HG02981 (cell line): ENCODE results near the gene MBD3.
A peak's percentile ranks its signal among the peaks of the same experiment; 100 is the strongest.

Experiments
- ATAC-seq: cut with Tn5 transposase; IDR thresholded peaks from one replicate; pipeline ENCODE4 v1.9.1; 2021; ENCODE audit warnings: mild to moderate bottlenecking, moderate library complexity; ENCODE audit not compliant: unreplicated experiment

MBD3 gene

GRCh38 chr19:1601613-1602064 is 9.0 kb upstream of the MBD3 start:
- ATAC-seq, result no peak

GRCh38 chr19:1599460-1599846 is 6.8 kb upstream of the MBD3 start:
- ATAC-seq, result no peak

GRCh38 chr19:1598777-1599459 is 6.3 kb upstream of the MBD3 start:
- no peak for ATAC-seq

- ATAC-seq, result no peak
Observed at GRCh38 chr19:1593501-1593772, 772 bp upstream of the MBD3 start.

- ATAC-seq, result peak; percentile 63
Observed at GRCh38 chr19:1592024-1592754, 476 bp downstream of the MBD3 start.

GRCh38 chr19:1591421-1592023 is 1.1 kb downstream of the MBD3 start:
- no peak for ATAC-seq

GRCh38 chr19:1590641-1591397 is 1.8 kb downstream of the MBD3 start:
- no peak for ATAC-seq

DNA sequence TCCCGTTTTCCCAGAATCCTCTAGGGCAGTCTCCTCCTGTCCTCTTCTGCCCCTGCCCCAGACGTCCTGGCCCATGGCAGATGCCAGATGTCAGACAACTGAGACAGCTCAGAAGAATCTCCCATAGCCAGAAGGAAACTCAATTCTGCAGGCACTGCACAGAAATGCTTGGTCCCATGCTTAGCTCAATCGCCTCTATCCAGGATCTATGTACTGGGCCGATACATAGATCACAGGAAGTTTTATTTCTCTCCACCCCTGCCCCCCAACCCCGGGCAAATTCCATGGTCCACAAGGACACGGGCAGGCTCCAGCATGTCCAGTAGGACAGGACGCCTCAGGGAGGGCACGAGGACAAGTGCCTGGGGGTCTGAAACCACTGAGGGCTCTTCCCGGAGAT is 4.8 kb downstream of the MBD3 start:
- ATAC-seq, result no peak

GRCh38 chr19:1585243-1585580 is 7.5 kb downstream of the MBD3 start:
- ATAC-seq, result no peak

DNA sequence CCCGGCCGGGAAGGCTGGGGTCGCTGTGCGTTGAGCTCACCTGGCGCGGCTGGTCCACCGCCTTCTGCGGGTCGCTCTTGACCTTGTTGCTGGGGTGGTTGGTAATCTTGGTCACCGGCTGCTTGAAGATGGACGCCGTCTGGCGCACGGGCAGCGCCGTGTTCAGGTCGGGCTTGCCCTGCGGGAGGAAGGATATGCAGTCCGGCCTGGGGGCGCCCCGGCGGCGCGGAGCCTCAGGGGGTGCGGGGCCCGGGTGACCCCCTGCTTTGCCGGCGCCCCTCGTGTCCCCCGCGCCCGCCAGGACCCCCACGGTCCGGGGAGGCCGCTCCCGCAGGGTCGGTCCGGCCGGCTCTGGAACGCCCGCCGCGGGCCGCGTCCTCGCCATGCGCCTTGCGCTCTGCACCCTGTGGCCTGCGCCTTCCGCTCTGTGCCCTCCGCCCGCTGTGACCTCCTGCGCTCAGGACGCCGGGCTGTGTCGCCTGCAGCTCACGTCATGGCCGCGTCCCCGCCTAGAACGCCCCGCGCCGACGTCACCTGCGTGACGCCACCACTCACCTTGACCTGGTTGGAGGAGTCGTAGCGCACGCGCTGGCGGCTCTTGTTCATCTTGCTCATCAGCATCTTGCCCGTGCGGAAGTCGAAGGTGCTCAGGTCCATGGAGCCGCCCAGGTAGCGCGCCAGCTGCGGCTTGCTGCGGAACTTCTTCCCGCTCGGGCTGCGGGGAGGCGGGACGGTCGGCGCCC is 8.0 kb downstream of the MBD3 start:
- no peak for ATAC-seq

GRCh38 chr19:1582201-1582600 is 10.5 kb downstream of the MBD3 start:
- ATAC-seq, result no peak

DNA sequence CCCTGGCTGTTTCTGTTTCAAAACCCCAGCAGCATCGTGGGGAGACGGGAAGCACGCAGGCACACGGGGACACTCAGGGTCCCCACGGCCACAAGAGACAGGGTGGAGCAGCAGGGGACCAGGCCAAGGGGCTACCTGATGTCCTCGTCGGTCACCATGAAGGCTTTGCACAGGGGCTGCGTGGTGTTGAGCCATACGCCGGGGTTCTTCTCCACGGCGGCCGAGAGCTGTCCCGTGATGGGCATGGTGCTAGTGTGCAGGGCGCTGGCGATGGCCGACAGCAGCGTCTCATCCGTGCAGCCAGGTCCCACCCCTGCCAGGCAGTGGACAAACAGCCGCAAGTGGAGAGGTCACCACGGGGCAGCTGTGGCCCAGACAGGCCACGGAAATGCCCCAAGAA is 11.7 kb downstream of the MBD3 start:
- ATAC-seq, result no peak

DNA sequence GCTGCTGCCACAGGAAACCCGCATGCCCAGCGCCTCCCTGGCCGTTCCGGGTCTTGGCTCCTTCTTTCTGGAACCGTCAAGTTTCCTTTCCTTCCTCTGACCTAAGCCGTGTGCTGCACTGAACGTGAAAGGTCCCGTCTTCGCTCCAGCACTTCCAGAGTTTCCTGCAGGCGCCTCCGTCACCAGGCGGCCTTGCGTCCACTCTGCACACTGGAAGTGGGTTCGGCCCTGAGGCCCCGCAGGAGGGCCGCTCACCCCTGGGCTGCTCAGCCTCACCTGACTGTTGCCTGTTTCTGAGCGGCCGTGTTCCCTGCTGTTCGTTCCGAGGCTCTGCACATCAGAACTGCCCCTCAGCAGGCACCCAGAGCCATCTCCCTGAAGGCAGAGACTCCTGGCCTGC is 12.3 kb downstream of the MBD3 start:
- ATAC-seq, result no peak

DNA sequence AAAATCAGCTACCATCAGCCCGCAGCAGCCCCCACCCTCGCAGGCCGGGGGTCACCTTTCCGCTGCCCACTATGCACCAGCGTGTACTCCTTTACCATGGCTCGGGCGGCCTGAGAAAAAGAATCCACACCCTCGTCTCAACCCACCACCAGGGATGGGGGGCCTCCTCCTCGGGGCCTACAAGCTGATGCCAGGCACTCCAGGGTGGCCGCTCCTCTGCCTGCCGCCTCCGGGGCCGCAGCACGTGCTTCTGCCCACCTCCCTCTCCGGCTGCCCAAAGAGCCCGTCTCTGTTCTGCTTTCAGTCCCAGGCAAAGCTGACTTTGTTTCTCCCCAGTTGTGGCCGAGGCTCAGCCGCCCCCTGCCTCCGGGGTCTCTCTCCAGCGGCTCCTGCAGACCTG is 13.4 kb downstream of the MBD3 start:
- no peak for ATAC-seq

- ATAC-seq, result no peak
Observed at GRCh38 chr19:1577929-1578618, 14.6 kb downstream of the MBD3 start.

DNA sequence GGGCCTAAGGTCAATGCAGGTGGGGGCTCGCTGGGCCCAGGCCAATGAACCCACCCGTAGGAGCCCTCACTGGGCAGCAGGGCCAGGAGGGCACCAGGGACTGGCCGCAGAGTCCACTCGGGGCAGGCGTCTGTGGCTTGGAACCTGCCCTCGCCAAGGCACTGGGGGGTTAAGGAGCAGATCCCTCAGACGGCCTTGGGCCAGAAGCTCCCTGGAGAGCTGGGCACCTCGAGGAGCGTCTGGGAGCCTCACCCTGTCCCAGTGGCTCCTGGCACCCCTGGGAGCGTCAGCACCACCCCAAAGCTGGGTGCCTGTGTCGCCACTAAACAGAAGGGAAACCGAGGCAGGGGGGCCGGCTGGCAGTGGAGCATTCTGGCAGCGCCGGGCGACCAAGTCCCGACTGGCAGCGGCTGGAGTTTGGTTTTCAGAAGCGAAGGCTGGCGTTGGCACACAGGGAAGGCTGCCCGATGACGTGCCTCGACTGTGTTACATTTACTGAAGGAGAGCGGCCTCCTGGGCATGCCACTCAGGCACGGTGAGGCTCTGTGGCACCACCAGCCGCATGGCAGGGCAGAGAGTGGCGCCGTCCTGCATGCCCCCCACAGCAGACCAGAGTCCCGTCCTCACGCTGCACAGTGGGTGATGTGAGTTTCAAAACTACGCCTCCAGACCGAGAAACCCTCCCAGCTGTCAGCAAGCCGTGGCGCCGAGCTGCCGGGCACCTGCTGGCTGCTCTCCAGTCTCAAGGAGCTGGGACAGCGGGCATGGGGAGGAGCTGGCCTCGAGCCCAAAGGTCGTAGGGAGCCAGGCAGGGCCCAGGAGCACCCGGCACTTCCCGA is 15.4 kb downstream of the MBD3 start:
- ATAC-seq, result no peak

DNA sequence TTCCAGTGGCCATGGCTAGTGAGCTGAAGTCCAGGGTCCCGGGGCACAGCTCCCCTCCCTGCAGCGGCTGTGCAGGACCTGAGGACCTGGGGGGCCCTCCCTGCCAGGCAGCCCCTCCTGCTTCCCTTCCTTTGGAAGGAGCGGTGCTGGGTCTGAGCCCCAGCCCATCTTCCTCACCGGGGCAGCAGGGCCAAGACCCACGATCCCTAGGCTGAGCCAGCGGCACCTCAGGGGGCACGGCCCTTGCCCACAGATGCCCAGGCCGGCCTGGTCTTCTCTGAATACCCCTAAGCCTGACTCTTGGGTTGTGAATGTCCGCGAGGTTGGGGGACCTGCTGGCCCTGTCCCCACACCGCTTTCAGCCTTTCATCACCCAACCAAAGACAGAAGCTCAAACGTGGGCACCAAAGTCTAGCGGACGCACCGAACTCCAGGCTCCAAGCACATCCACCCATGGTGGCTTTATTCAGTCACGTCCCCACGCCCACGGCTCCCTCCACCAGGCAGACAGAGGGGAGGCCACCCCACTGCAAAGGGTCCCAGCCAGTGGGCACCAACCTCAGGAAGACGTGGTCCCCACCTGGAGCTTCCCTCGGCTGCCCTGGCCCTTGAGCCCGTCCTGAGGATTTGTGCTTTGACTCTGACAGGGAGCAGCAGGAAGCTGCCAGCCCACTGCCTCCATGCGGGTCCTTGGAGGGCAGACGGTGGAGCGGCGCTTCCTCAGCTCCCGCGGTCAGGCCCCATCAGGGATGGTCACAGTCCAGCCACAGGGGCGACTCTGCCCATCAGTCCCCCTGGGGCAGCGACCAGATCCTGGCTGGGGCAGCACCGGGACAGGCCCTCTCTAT is 16.2 kb downstream of the MBD3 start:
- no peak for ATAC-seq

DNA sequence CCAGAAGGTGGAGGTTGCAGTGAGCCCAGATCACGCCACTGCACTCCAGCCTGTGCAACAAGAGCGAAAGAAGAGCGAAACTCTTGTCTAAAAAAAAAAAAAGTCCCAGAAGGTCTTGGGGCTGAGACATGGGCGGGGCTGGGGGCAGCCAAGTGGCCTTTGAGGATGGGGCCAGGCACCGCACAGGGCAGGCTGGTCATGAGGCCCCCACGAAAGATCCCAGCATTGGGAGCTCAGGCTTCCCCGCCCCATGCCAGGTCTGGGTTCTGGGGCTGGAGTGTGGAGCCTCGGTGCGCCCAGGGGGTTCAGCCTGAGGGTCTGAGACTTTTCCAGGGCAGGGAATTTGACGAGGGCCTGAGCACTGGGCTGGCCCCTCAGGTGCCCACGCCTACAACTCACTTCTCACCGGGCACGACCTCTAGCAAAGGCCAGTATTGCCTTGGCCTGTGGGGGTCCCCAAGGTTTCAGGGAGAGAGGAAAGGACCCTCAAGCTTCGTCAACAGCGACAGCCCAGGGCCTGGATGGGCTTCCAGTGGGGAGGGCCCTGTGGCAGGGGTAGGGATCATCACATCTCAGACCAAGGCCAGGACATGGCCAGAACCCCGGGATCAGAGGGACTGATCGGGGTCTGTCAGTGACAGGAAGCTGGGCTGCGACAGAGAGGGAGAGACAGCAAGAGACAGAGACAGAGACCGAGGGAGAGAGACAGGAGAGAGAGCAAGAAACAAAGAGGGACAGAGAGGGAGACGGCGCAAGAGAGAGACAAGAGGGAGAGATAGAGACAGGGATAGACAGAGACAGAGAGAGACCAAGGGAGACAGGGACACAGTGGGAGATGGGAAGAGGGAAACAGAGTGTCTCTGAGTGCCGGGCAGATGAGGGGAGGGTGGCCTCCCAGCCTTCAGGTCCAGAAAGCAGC is 17.1 kb downstream of the MBD3 start:
- no peak for ATAC-seq
